GM12875 (cell line): Measurements from ENCODE around the gene NDST1.

Experiments used
- H3K4me3 ChIP-seq: one replicate; pipeline ENCODE4 v1.5.1; 2011; ENCODE audit warnings: low read depth, low read length, control low read depth
- CTCF ChIP-seq: IDR thresholded peaks from 2 replicates; pipeline ENCODE4 v1.5.1; 2011; ENCODE audit warnings: low read depth, mild to moderate bottlenecking, control low read depth, inconsistent platforms, low read length, moderate library complexity, borderline replicate concordance; ENCODE audit not compliant: insufficient read depth

The NDST1 gene

GRCh38 chr5:150574818-150575547 lies 67.1 kb downstream of the NDST1 start:
- no peak overlapping the region for H3K4me3 ChIP-seq
- no peak for TF ChIP-seq CTCF

GRCh38 chr5:150575745-150576448 lies 68.0 kb downstream of the NDST1 start:
- no peak overlapping the region for H3K4me3 ChIP-seq
- no peak for TF ChIP-seq CTCF

GRCh38 chr5:150576449-150576949 lies 68.6 kb downstream of the NDST1 start:
- TF ChIP-seq CTCF: no peak

GRCh38 chr5:150577378-150578139 lies 69.6 kb downstream of the NDST1 start:
- TF ChIP-seq CTCF: no peak
- H3K4me3 ChIP-seq: no peak overlapping the region

More at GRCh38 chr5:150576449-150576949, 68.6 kb downstream of the NDST1 start:
- H3K4me3 ChIP-seq: no peak overlapping the region

GRCh38 chr5:150578781-150579461 lies 71.0 kb downstream of the NDST1 start:
- TF ChIP-seq CTCF: no peak
- H3K4me3 ChIP-seq: no peak overlapping the region

GRCh38 chr5:150579462-150580400 lies 71.8 kb downstream of the NDST1 start:
- TF ChIP-seq CTCF: no peak
- no peak overlapping the region for H3K4me3 ChIP-seq
